H9 (cell line): ENCODE data around the gene POU6F2. TPM values are rescaled to one million over a fixed set of nuclear protein-coding genes. Genes with fewer than 3 reads are reported as not detected.

Experiments used
- DNase-seq: peaks from one replicate; pipeline ENCODE4 v3.0.0-alpha.2; 2017
- H2AFZ ChIP-seq: one replicate; pipeline ENCODE4 v1.6.1; 2013; ENCODE audit warnings: mild to moderate bottlenecking, low read length, control low read depth, moderate library complexity
- H2AK5ac ChIP-seq: 2 replicates; pipeline ENCODE4 v1.6.1; 2013; ENCODE audit warnings: low read length, control low read depth, mixed read lengths; ENCODE audit not compliant: insufficient read length
- H2BK120ac ChIP-seq: one replicate; pipeline ENCODE4 v1.6.1; 2013; ENCODE audit warnings: low read depth, mild to moderate bottlenecking, low read length, control low read depth, inconsistent platforms; ENCODE audit not compliant: poor library complexity, severe bottlenecking
- H2BK12ac ChIP-seq: 2 replicates; pipeline ENCODE4 v1.6.1; 2013; ENCODE audit warnings: low read length, control low read depth, mixed read lengths, low read depth; ENCODE audit not compliant: insufficient read length
- H2BK15ac ChIP-seq: 2 replicates; pipeline ENCODE4 v1.6.1; 2013; ENCODE audit warnings: low read depth, low read length, control low read depth
- H2BK20ac ChIP-seq: one replicate; pipeline ENCODE4 v1.6.1; 2013; ENCODE audit warnings: low read depth, mild to moderate bottlenecking, low read length, control low read depth, inconsistent platforms; ENCODE audit not compliant: poor library complexity, severe bottlenecking
- H2BK5ac ChIP-seq: 2 replicates; pipeline ENCODE4 v1.6.1; 2013; ENCODE audit warnings: low read length, control low read depth, mixed read lengths; ENCODE audit not compliant: insufficient read length
- H3K14ac ChIP-seq: 2 replicates; pipeline ENCODE4 v1.6.1; 2013; ENCODE audit warnings: low read length, control low read depth; ENCODE audit not compliant: insufficient read depth
- H3K18ac ChIP-seq: 2 replicates; pipeline ENCODE4 v1.6.1; 2013; ENCODE audit warnings: low read depth, mild to moderate bottlenecking, mixed read lengths, low read length, control low read depth; ENCODE audit not compliant: insufficient read length
- H3K23ac ChIP-seq: 2 replicates; pipeline ENCODE4 v1.6.1; 2013; ENCODE audit warnings: low read length, control low read depth, mixed read lengths, low read depth; ENCODE audit not compliant: insufficient read length
- H3K23me2 ChIP-seq: 2 replicates; pipeline ENCODE4 v1.6.1; 2013; ENCODE audit warnings: low read depth, mild to moderate bottlenecking, mixed read lengths, low read length, control low read depth; ENCODE audit not compliant: insufficient read length, poor library complexity, severe bottlenecking
- H3K27ac ChIP-seq: 2 replicates; pipeline ENCODE4 v1.5.1; 2013; ENCODE audit warnings: low read length, control low read depth, mixed read lengths, low read depth; ENCODE audit not compliant: insufficient read length
- H3K27me3 ChIP-seq: 2 replicates; pipeline ENCODE4 v1.6.1; 2013; ENCODE audit warnings: low read length, control low read depth, inconsistent platforms; ENCODE audit not compliant: insufficient read depth
- H3K4ac ChIP-seq: 2 replicates; pipeline ENCODE4 v1.6.1; 2013; ENCODE audit warnings: low read depth, mild to moderate bottlenecking, control low read depth, inconsistent platforms, low read length, moderate library complexity
- H3K4me1 ChIP-seq: 2 replicates; pipeline ENCODE4 v1.6.1; 2013; ENCODE audit warnings: low read length, control low read depth, inconsistent platforms; ENCODE audit not compliant: insufficient read depth
- H3K4me2 ChIP-seq: 2 replicates; pipeline ENCODE4 v1.6.1; 2013; ENCODE audit warnings: low read length, control low read depth, mixed read lengths; ENCODE audit not compliant: insufficient read length, insufficient read depth
- H3K56ac ChIP-seq: 2 replicates; pipeline ENCODE4 v1.6.1; 2013; ENCODE audit warnings: low read depth, mild to moderate bottlenecking, mixed read lengths, low read length, control low read depth; ENCODE audit not compliant: insufficient read length
- H3K79me1 ChIP-seq: 2 replicates; pipeline ENCODE4 v1.6.1; 2013; ENCODE audit warnings: low read depth, mild to moderate bottlenecking, moderate library complexity, low read length, control low read depth, inconsistent platforms; ENCODE audit not compliant: insufficient read depth, poor library complexity, severe bottlenecking
- H3K79me2 ChIP-seq: 2 replicates; pipeline ENCODE4 v1.6.1; 2013; ENCODE audit warnings: low read length, control low read depth, inconsistent platforms; ENCODE audit not compliant: insufficient read depth
- H3K9ac ChIP-seq: 2 replicates; pipeline ENCODE4 v1.6.1; 2013; ENCODE audit warnings: low read length, control low read depth, mixed read lengths; ENCODE audit not compliant: insufficient read length; ENCODE audit errors: extremely low read depth
- H3K9me3 ChIP-seq: one replicate; pipeline ENCODE4 v1.6.1; 2013; ENCODE audit warnings: low read depth, low read length, inconsistent platforms; ENCODE audit not compliant: control insufficient read depth
- H3T11ph ChIP-seq: one replicate; pipeline ENCODE4 v1.6.1; 2013; ENCODE audit warnings: mild to moderate bottlenecking, low read length, control low read depth, inconsistent platforms
- H4K20me1 ChIP-seq: one replicate; pipeline ENCODE4 v1.6.1; 2013; ENCODE audit not compliant: control insufficient read depth, insufficient read length, insufficient read depth
- H4K5ac ChIP-seq: 2 replicates; pipeline ENCODE4 v1.6.1; 2013; ENCODE audit warnings: low read depth, mild to moderate bottlenecking, mixed read lengths, low read length, control low read depth; ENCODE audit not compliant: insufficient read length
- H4K8ac ChIP-seq: replicated peaks from 2 replicates; pipeline ENCODE4 v1.6.1; 2013; ENCODE audit warnings: low read length, control low read depth, mixed read lengths, low read depth; ENCODE audit not compliant: insufficient read length
- H4K91ac ChIP-seq: 2 replicates; pipeline ENCODE4 v1.6.1; 2013; ENCODE audit warnings: low read depth, mild to moderate bottlenecking, moderate library complexity, mixed read lengths, low read length, control low read depth; ENCODE audit not compliant: insufficient read length
- H3K27ac Mint-ChIP-seq, 3 experiments: 2 replicates in 2 of 3; 3 replicates in 1 of 3; pipeline ENCODE4 v1.8.0; 2020 to 2021; ENCODE audit warnings: mixed read lengths in 3 of 3, mild to moderate bottlenecking in 1 of 3, moderate library complexity in 1 of 3
- H3K27me3 Mint-ChIP-seq: 2 replicates; pipeline ENCODE4 v1.8.0; 2021; ENCODE audit warnings: low read depth, mild to moderate bottlenecking, moderate library complexity, mixed read lengths
- H3K36me3 Mint-ChIP-seq, 3 experiments: 2 replicates in 2 of 3; 3 replicates in 1 of 3; pipeline ENCODE4 v1.8.0; 2020 to 2021; ENCODE audit warnings: low read depth in 3 of 3, mixed read lengths in 3 of 3; ENCODE audit not compliant: insufficient read depth in 1 of 3
- H3K4me1 Mint-ChIP-seq, 2 experiments: 2 replicates each; pipeline ENCODE4 v1.8.0; 2020; ENCODE audit warnings: mixed read lengths in 2 of 2
- H3K4me3 Mint-ChIP-seq, 2 experiments: 2 replicates in 1 of 2; 3 replicates in 1 of 2; pipeline ENCODE4 v1.8.0; 2020 to 2021; ENCODE audit warnings: mild to moderate bottlenecking in 2 of 2, mixed read lengths in 2 of 2, moderate library complexity in 1 of 2
- H3K9me3 Mint-ChIP-seq, 2 experiments: 2 replicates in 1 of 2; 3 replicates in 1 of 2; pipeline ENCODE4 v1.8.0; 2020; ENCODE audit warnings: mild to moderate bottlenecking in 2 of 2, mixed read lengths in 2 of 2, moderate library complexity in 1 of 2
- CTCF ChIP-seq: fragments of 200-600 bp; sonication (generic); conservative IDR thresholded peaks from 3 replicates; pipeline ENCODE4 v1.8.0; 2021; ENCODE audit warnings: antibody characterized with exemption, mild to moderate bottlenecking
- WGBS: extraction: QIAGEN DNeasy Blood & Tissue Kit; methylation state at CpG from one replicate; pipeline ENCODE4 v1.1.7; 2013; ENCODE audit warnings: missing lambda C conversion rate, low lambda C conversion rate, mixed read lengths; ENCODE audit not compliant: insufficient read length; ENCODE audit errors: extremely low coverage; 5-methylcytosine and 5-hydroxymethylcytosine counted together
- total RNA-seq: library from RNA; stranded (reverse); gene quantifications from 2 replicates; pipeline ENCODE4 v1.2.1, GENCODE V29; 2021

Gene POU6F2
- total RNA-seq, 1 experiment from 2014 or later, result 1.9 TPM

- Histone ChIP-seq H3K79me1 (no peaks in the 10 kb centered on the region), H3K27ac (no peak overlapping the region), H3K9me3 (no peaks in the 10 kb centered on the region), H3K18ac (no peak overlapping the region), H3K27me3 (no peaks in the 10 kb centered on the region), H3K14ac (no peak overlapping the region), H2BK5ac (no peak overlapping the region), H3K23ac (no peak overlapping the region), H3T11ph (no peak overlapping the region), H2BK20ac (no peak overlapping the region), H3K56ac (no peak overlapping the region), H3K79me2 (no peaks in the 10 kb centered on the region), H2BK12ac (no peak overlapping the region), H3K4me2 (no peak overlapping the region), H4K8ac (no peak overlapping the region), H2BK120ac (no peak overlapping the region), H2BK15ac (no peak overlapping the region), H3K9ac (no peak overlapping the region), H3K23me2 (no peaks in the 10 kb centered on the region), H4K91ac (no peak overlapping the region), H4K5ac (no peak overlapping the region), H3K4ac (no peak overlapping the region), H2AFZ (no peak overlapping the region), H2AK5ac (no peak overlapping the region), H4K20me1 (no peaks in the 10 kb centered on the region), H3K4me1 (peaks cover 5% of the 10 kb centered on the region; the same call in 1 of the 2 replicates)
- WGBS, result no CpG with 5 or more reads among the region's 4 CpGs
- H3K4me3 Mint-ChIP-seq, result no peak overlapping the region
- DNase-seq, result no peak
- H3K36me3 Mint-ChIP-seq, result peaks cover 8 to 9% (median 8%) of the 10 kb centered on the region in 3 experiments
- H3K4me1 Mint-ChIP-seq, result peaks cover 7 to 8% of the 10 kb centered on the region in 2 experiments
- no peaks in the 10 kb centered on the region for H3K27me3 Mint-ChIP-seq
- TF ChIP-seq CTCF, result no peak
- H3K27ac Mint-ChIP-seq, result no peak overlapping the region
- H3K9me3 Mint-ChIP-seq, result peaks cover 9% of the 10 kb centered on the region in 2 experiments
These were observed 209.0 kb downstream of the POU6F2 start for GRCh38 chr7:39186671-39187070.
